Right lobe of liver (tissue), 6 donors: Measurements from ENCODE around the gene LRBA. TPM values are rescaled to one million over a fixed set of nuclear protein-coding genes. Genes with fewer than 3 reads are reported as not detected.

Experiments used
- ATAC-seq, 4 donors: fragments of 200-7000 bp; cut with Tn5 transposase; one replicate each; pipeline ENCODE4 v1.9.1; 2020; ENCODE audit warnings: mild to moderate bottlenecking in 4 of 4, moderate library complexity in 4 of 4
- DNase-seq, 3 donors: peaks; one replicate each; pipeline ENCODE4 v3.0.0-alpha.2; 2020
- H3K27ac ChIP-seq, 3 donors: fragments of 200-600 bp; one replicate each; pipeline ENCODE4 v1.8.0; 2022
- H3K27me3 ChIP-seq, 2 donors: fragments of 200-600 bp; one replicate each; pipeline ENCODE4 v1.8.0; 2022
- H3K36me3 ChIP-seq, 4 donors: fragments of 200-600 bp; sonication (generic) in 1 of 4; one replicate each; pipeline versions ENCODE4 v1.5.1 to v1.8.0; 2017 to 2022; ENCODE audit warnings: control low read depth in 1 of 4
- H3K4me1 ChIP-seq, 4 donors: fragments of 200-600 bp; sonication (generic) in 1 of 4; one replicate each; pipeline versions ENCODE4 v1.5.1 to v1.8.0; 2017 to 2022; ENCODE audit warnings: control low read depth in 1 of 4
- H3K4me3 ChIP-seq, 3 donors: fragments of 200-600 bp; one replicate each; pipeline ENCODE4 v1.8.0; 2022
- H3K9me3 ChIP-seq, 4 donors: fragments of 200-600 bp; sonication (generic) in 1 of 4; one replicate each; pipeline versions ENCODE4 v1.5.1 to v1.8.0; 2017 to 2022; ENCODE audit warnings: control low read depth in 1 of 4
- POLR2A ChIP-seq: fragments of 450-650 bp; IDR thresholded peaks from one replicate; pipeline ENCODE4 v1.6.1; 2017; ENCODE audit warnings: antibody characterized with exemption, mild to moderate bottlenecking
- WGBS: methylation state at CpG from one replicate; pipeline ENCODE4 v1.1.6; 2018; ENCODE audit warnings: low coverage, low lambda C conversion rate; ENCODE audit not compliant: insufficient coverage; ENCODE audit errors: missing lambda C conversion rate; 5-methylcytosine and 5-hydroxymethylcytosine counted together
- intact Hi-C, 2 donors: fragments of 100-400 bp; cut with DNase I; formaldehyde crosslinking; loops; one replicate each; pipeline versions ENCODE4 v1.11.2 to v1.14.1; 2022
- total RNA-seq, 6 experiments: library from RNA; depleted of rRNA in 2 of 6; stranded (reverse); fragments of >200 nt in 2 of 6; fragmentation: NEBNext Ultra II Directional in 3 of 6; extraction: Animal tissue kit (Norgen Biotek cat#: 25700) in 3 of 6; gene quantifications; one replicate each; pipeline versions ENCODE4 v1.1.0 to v1.2.4, GENCODE V29; 2016 to 2023
- TF ChIP-seq, protein P1 (sequence below), 4 donors: fragments of 200-600 bp in 3 of 4; fragments of 450-650 bp in 1 of 4; IDR thresholded peaks; one replicate each; pipeline versions ENCODE4 v1.5.1 to v1.8.0; 2016 to 2022; ENCODE audit warnings: antibody characterized with exemption in 4 of 4, mild to moderate bottlenecking in 2 of 4
- donor health status: DM: no; HTN: yes; CAD: no.
- donor health status: DM: no; HTN: no; CAD: no.
- donor health status: DM: no; HTN: no; CAD: no.
- donor health status: DM: no; HTN: yes; CAD: no.
- donor health status: DM: no; HTN: yes; CAD: no.

LRBA gene
- total RNA-seq, 6 experiments from 2014 or later: 18.9 to 48.1 (median 24.5) TPM

DNA sequence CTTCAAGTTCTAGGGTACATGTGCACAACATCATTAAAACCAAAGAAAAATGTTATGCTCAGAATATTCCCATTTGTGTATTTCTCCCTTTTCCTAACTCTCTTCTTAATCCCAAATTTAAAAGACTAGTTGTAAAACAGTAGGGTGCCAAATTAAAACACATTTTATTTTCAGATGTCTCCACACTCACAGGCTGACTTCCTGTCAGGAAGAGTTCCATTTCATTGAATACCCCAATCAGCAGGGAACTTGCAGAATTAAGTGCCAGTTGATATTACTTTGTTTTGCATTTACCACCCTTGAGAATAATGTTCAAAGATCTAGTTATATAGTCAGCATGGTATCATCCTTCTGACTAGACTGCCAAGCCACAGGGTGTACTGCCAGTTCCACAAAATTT lies 225.2 kb downstream of the LRBA start:
- DNase-seq: no peak
- Histone ChIP-seq H3K27me3 (no peaks in the 10 kb centered on the region), H3K4me1 (no peaks in the 10 kb centered on the region), H3K4me3 (no peak overlapping the region), H3K9me3 (no peaks in the 10 kb centered on the region), H3K36me3 (no peaks in the 10 kb centered on the region), H3K27ac (no peak overlapping the region)
- intact Hi-C loops: no loop called here
- TF ChIP-seq, protein P1, sequence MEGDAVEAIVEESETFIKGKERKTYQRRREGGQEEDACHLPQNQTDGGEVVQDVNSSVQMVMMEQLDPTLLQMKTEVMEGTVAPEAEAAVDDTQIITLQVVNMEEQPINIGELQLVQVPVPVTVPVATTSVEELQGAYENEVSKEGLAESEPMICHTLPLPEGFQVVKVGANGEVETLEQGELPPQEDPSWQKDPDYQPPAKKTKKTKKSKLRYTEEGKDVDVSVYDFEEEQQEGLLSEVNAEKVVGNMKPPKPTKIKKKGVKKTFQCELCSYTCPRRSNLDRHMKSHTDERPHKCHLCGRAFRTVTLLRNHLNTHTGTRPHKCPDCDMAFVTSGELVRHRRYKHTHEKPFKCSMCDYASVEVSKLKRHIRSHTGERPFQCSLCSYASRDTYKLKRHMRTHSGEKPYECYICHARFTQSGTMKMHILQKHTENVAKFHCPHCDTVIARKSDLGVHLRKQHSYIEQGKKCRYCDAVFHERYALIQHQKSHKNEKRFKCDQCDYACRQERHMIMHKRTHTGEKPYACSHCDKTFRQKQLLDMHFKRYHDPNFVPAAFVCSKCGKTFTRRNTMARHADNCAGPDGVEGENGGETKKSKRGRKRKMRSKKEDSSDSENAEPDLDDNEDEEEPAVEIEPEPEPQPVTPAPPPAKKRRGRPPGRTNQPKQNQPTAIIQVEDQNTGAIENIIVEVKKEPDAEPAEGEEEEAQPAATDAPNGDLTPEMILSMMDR (IDR thresholded peaks at IDR 0.05): no peak
- TF ChIP-seq POLR2A: no peak
- ATAC-seq: no peak

GRCh38 chr4:150784939-150785338 lies 230.1 kb downstream of the LRBA start:
- Histone ChIP-seq H3K36me3 (no peaks in the 10 kb centered on the region), H3K9me3 (no peaks in the 10 kb centered on the region), H3K4me1 (no peaks in the 10 kb centered on the region), H3K27ac (no peak overlapping the region), H3K4me3 (no peak overlapping the region), H3K27me3 (no peaks in the 10 kb centered on the region)
- ATAC-seq (no peak), DNase-seq (no peak)
- intact Hi-C loops: no loop called here
- WGBS: 81% methylated on average over 8 of the region's 8 CpGs
- TF ChIP-seq POLR2A: no peak
- TF ChIP-seq, protein P1 (IDR thresholded peaks at IDR 0.05): no peak

DNA sequence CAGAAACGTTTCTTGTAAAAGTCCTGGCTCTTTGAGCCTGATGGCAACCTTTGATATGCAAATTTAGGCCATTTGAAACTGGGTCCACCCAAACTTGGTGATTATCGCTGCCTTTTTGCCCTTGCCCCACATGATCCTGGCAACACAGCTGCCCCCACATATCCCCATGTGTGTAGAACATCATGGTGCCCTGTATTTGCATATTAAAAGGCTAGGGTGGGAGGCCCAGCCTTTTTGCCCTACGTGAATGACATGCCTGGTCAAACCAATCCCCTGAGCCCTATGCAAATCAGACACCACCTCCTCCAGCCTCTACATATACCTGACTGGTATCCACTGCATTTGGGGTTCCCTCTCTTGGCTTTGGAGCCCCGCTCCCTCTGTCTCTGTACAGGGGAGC lies 230.8 kb downstream of the LRBA start:
- ATAC-seq (no peak), DNase-seq (no peak)
- Histone ChIP-seq H3K27me3 (no peaks in the 10 kb centered on the region), H3K9me3 (no peaks in the 10 kb centered on the region), H3K4me3 (no peak overlapping the region), H3K27ac (no peak overlapping the region), H3K4me1 (no peaks in the 10 kb centered on the region), H3K36me3 (no peaks in the 10 kb centered on the region)
- no peak for TF ChIP-seq POLR2A
- TF ChIP-seq, protein P1 (IDR thresholded peaks at IDR 0.05): no peak
- intact Hi-C loops: no loop called here
- 89% methylated on average over 3 of the region's 4 CpGs for WGBS

DNA sequence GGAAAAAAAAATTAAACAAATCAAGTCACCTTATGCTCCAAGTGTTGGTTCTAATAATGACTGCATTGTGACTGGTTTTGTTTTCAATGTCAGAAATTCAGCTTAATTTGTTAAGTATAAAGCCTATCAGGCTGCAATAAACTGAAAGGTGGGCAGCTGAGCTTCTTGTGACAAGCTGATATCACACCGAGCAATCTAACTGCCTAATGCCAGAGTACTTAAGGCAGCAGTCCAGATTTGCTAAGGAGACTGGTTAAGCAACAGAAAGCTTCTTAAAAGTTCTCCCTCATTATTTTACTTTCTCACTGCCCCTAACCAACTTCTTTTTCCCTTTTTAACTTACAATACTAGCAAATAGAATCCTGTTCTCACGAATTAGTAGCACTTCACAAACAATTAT lies 232.2 kb downstream of the LRBA start:
- H3K4me1 ChIP-seq: no peaks in the 10 kb centered on the region
- DNase-seq: no peak
- intact Hi-C loops: no loop called here
- no peak for ATAC-seq
- WGBS: 60% methylated on average over 2 of the region's 2 CpGs
- TF ChIP-seq, protein P1 (IDR thresholded peaks at IDR 0.05): no peak
- no peak for TF ChIP-seq POLR2A
- H3K27me3 ChIP-seq: no peaks in the 10 kb centered on the region
- H3K9me3 ChIP-seq: no peaks in the 10 kb centered on the region
- H3K27ac ChIP-seq: no peak overlapping the region
- H3K4me3 ChIP-seq: no peak overlapping the region
- H3K36me3 ChIP-seq: no peaks in the 10 kb centered on the region

- H3K27ac ChIP-seq: no peak overlapping the region
- no peak overlapping the region for H3K4me3 ChIP-seq
- DNase-seq: no peak
- H3K27me3 ChIP-seq: no peaks in the 10 kb centered on the region
- no peak for TF ChIP-seq POLR2A
- TF ChIP-seq, protein P1 (IDR thresholded peaks at IDR 0.05): no peak
- no peaks in the 10 kb centered on the region for H3K4me1 ChIP-seq
- ATAC-seq: no peak
- no peaks in the 10 kb centered on the region for H3K9me3 ChIP-seq
- WGBS: 77% methylated on average over 2 of the region's 2 CpGs
- no peaks in the 10 kb centered on the region for H3K36me3 ChIP-seq
- intact Hi-C loops: no loop called here
These were observed 232.8 kb downstream of the LRBA start for GRCh38 chr4:150782311-150782710.
